Activated CD4-positive, alpha-beta T cell treated with anti-CD3 and anti-CD28 coated beads, Interleukin-2, amount 10 ng/mL, durations not matched to agents 24 days and 14 days (primary cell): ENCODE data around the gene CCL26. TPM values are rescaled to one million over a fixed set of nuclear protein-coding genes. Genes with fewer than 3 reads are reported as not detected.

ENCODE experiments used
- DNase-seq: peaks from one replicate; pipeline ENCODE4 v3.0.0; 2022
- H3K27ac Mint-ChIP-seq: one replicate; pipeline ENCODE4 v1.8.0; 2022; ENCODE audit warnings: mild to moderate bottlenecking, mixed read lengths
- H3K27me3 Mint-ChIP-seq: one replicate; pipeline ENCODE4 v1.8.0; 2022; ENCODE audit warnings: mixed read lengths
- H3K36me3 Mint-ChIP-seq: one replicate; pipeline ENCODE4 v1.8.0; 2022; ENCODE audit warnings: low read depth, mild to moderate bottlenecking, mixed read lengths
- H3K4me1 Mint-ChIP-seq: one replicate; pipeline ENCODE4 v1.8.0; 2021; ENCODE audit warnings: mixed read lengths
- H3K4me3 Mint-ChIP-seq: one replicate; pipeline ENCODE4 v1.8.0; 2022; ENCODE audit warnings: mild to moderate bottlenecking, moderate library complexity, mixed read lengths
- H3K9me3 Mint-ChIP-seq: one replicate; pipeline ENCODE4 v1.8.0; 2021; ENCODE audit warnings: mixed read lengths
- intact Hi-C: fragments of 100-400 bp; cut with micrococcal nuclease; formaldehyde crosslinking; loops from one replicate; pipeline ENCODE4 v1.15.1; 2023
- total RNA-seq: library from RNA; stranded (reverse); gene quantifications from 2 replicates; pipeline ENCODE4 v1.2.3, GENCODE V29; 2022

CCL26 gene
- not detected in 2 replicates for total RNA-seq

DNA sequence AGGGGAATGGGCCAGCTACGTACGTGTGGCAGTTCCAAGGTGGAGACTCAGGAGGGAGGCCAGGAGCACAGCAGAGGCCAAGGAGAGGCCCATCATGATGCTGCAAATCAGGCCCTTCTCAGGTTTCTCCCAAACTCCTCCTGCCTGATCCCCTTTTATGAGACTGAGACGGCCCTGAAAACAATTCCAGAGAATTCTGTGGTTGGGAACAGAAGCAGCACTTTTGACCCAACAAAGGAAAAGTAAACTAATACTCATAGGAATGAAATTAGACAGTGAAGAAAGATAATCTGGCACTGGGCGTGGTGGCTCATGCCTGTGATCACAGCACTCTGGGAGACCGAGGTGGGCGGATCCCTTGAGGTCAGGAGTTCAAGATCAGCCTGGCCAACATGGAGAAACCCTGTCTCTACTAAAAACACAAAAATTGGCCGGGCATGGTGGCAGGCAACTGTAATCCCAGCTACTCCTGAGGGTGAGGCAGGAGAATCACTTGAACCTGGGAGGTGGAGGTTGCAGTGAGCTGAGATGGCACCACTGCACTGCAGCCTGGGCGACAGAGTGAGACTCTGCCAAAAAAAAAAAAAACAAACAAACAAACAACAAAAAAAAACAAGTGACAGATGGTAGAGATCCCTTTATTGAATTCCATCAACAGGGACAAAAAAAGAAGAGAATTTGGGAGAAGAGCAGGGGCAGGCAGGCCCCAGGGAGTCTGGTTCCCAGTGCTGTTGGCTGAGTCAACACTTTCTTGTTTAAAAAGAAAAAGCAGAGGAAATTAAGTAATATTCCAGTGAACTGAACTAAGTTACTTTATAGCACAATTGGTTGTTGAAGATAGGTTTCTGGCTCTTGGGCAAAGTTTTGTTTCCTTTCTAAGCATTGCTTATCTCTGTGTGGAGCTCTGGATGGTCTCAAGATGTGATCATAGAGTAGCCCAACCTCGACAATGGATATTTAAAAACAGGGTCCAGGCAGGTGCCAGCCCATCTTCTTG, at the start of gene CCL26:
TSS of gene CCL26 (minus strand) at position 131 of the 997 bp plus-strand sequence. CDS start at position 96, 35 bp downstream.
- no peak for DNase-seq
- no peak within 1 kb of the TSS for H3K27ac Mint-ChIP-seq
- peaks cover 17% of the 10 kb centered on the region for H3K4me1 Mint-ChIP-seq
- no peaks in the 10 kb centered on the region for H3K9me3 Mint-ChIP-seq
- H3K36me3 Mint-ChIP-seq, result no peaks in the 10 kb centered on the region
- no peak within 1 kb of the TSS for H3K4me3 Mint-ChIP-seq
- intact Hi-C loops, result loop anchor here (10.0 kb wide), 1 partner anchor 248 kb away; no protein-coding TSS in a partner anchor
- no peaks in the 10 kb centered on the region for H3K27me3 Mint-ChIP-seq

GRCh38 chr7:75820688-75821087, 48.7 kb upstream of the CCL26 start:
- H3K27ac Mint-ChIP-seq, result no peak overlapping the region
- H3K4me3 Mint-ChIP-seq, result no peak overlapping the region
- intact Hi-C loops, result no loop called here
- no peaks in the 10 kb centered on the region for H3K36me3 Mint-ChIP-seq
- peaks cover 2% of the 10 kb centered on the region for H3K27me3 Mint-ChIP-seq
- H3K4me1 Mint-ChIP-seq, result peaks cover 2% of the 10 kb centered on the region
- DNase-seq, result no peak
- H3K9me3 Mint-ChIP-seq, result no peaks in the 10 kb centered on the region

- DNase-seq, result no peak
- intact Hi-C loops, result no loop called here
- no peaks in the 10 kb centered on the region for H3K36me3 Mint-ChIP-seq
- H3K4me1 Mint-ChIP-seq, result peaks cover 2% of the 10 kb centered on the region
- H3K9me3 Mint-ChIP-seq, result no peaks in the 10 kb centered on the region
- no peak overlapping the region for H3K4me3 Mint-ChIP-seq
- H3K27ac Mint-ChIP-seq, result no peak overlapping the region
- H3K27me3 Mint-ChIP-seq, result peaks cover 2% of the 10 kb centered on the region
Observed at GRCh38 chr7:75819711-75820110, 47.7 kb upstream of the CCL26 start.

GRCh38 chr7:75818472-75818871, 46.5 kb upstream of the CCL26 start:
- DNase-seq, result no peak
- H3K27ac Mint-ChIP-seq, result no peak overlapping the region
- peaks cover 2% of the 10 kb centered on the region for H3K4me1 Mint-ChIP-seq
- no peaks in the 10 kb centered on the region for H3K36me3 Mint-ChIP-seq
- no peak overlapping the region for H3K4me3 Mint-ChIP-seq
- no peaks in the 10 kb centered on the region for H3K9me3 Mint-ChIP-seq
- intact Hi-C loops, result no loop called here
- H3K27me3 Mint-ChIP-seq, result peaks cover 2% of the 10 kb centered on the region

DNA sequence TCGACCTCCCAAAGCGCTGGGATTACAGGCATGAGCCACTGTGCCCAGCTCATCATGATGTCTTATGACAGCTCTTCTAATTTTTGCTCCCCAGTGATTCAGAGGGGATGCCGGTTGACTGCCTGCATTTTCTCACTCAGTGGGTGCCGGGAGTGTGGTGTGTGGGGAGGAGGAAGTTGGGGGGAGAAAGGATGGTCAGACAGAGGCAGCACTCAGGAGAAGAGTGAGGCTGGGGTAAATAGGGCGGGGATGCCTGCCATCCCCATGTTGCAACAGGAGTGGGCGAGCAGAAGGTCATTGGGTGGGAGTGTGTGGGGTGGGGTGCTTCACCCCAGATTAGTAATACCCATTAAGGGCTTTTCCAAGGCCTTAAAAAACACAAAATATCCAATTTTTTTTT, 45.1 kb upstream of the CCL26 start:
- Mint-ChIP-seq H3K9me3 (no peaks in the 10 kb centered on the region), H3K27me3 (peaks cover 2% of the 10 kb centered on the region), H3K4me3 (no peak overlapping the region), H3K36me3 (no peaks in the 10 kb centered on the region), H3K4me1 (peaks cover 2% of the 10 kb centered on the region), H3K27ac (peak overlapping the region; percentile 64)
- intact Hi-C loops, result no loop called here
- DNase-seq, result no peak

DNA sequence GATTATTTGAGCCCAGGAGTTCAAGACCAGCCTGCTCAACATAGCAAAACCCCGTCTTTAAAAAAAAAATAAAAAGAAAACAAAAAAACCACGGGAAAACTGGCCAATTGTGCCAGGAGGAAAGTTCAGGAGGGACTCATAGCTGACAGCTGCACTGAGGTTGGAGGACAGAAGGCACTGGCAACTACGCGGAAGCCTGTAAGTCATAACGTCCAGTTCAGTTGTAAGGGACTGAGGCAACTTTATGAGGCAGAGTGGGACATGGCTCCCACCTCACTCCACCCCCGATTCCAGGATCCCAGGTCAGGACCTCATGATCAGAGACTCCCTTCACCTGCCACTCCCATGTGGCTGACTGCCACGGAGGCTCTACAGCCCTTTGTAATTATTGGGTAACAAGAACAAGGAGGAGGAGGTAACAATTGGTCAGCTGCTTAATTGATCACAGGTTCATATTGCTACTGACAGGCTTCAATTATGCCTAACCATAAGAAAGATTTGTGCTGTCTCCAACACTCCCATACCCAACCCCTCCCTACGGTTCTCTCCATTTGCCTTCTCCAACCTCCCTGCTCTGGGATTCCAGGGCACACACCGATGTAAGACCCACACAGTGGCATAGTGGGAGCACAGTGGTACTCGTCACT, 43.5 kb upstream of the CCL26 start:
- intact Hi-C loops, result no loop called here
- H3K27me3 Mint-ChIP-seq, result peaks cover 2% of the 10 kb centered on the region
- H3K4me3 Mint-ChIP-seq, result no peak overlapping the region
- DNase-seq, result no peak
- H3K4me1 Mint-ChIP-seq, result peaks cover 2% of the 10 kb centered on the region
- H3K27ac Mint-ChIP-seq, result no peak overlapping the region
- H3K36me3 Mint-ChIP-seq, result no peaks in the 10 kb centered on the region
- no peaks in the 10 kb centered on the region for H3K9me3 Mint-ChIP-seq

- Mint-ChIP-seq H3K4me3 (no peak overlapping the region), H3K27ac (no peak overlapping the region), H3K36me3 (no peaks in the 10 kb centered on the region), H3K9me3 (no peaks in the 10 kb centered on the region), H3K27me3 (peaks cover 2% of the 10 kb centered on the region), H3K4me1 (peaks cover 2% of the 10 kb centered on the region)
- intact Hi-C loops, result no loop called here
- DNase-seq, result no peak
Observed at GRCh38 chr7:75814407-75814947, 42.5 kb upstream of the CCL26 start.

DNA sequence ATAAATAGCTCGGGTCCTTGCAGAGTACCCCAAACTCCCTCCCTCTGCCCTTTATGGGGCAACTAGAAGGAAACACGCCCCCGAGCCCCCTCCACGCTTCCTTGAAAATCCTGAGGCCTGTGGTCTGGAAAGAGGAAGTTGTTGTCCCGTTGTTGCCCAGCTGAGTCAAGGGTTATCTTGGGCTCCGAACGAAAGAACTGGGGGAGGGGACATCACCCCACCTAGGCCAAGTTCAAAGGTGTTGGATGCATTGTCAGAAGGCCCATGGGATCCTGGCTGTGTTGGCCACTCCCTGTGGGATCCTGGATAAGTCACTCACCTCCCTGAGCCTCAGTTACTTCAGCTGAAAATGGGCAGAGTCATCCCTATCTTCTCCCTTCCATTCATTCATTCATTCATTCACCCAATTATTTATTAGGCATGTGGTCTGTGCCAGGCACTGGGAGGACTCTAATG, 41.8 kb upstream of the CCL26 start, which contains the start of gene CCL24:
TSS of gene CCL24 (minus strand) at position 26 of the 456 bp plus-strand sequence. CDS start 91 bp downstream, outside the sequence.
- no peak for DNase-seq
- no peak within 1 kb of the TSS for H3K4me3 Mint-ChIP-seq
- H3K27ac Mint-ChIP-seq, result no peak within 1 kb of the TSS
- H3K9me3 Mint-ChIP-seq, result no peaks in the 10 kb centered on the region
- H3K36me3 Mint-ChIP-seq, result no peaks in the 10 kb centered on the region
- peaks cover 2% of the 10 kb centered on the region for H3K4me1 Mint-ChIP-seq
- intact Hi-C loops, result no loop called here
- peaks cover 2% of the 10 kb centered on the region for H3K27me3 Mint-ChIP-seq

DNA sequence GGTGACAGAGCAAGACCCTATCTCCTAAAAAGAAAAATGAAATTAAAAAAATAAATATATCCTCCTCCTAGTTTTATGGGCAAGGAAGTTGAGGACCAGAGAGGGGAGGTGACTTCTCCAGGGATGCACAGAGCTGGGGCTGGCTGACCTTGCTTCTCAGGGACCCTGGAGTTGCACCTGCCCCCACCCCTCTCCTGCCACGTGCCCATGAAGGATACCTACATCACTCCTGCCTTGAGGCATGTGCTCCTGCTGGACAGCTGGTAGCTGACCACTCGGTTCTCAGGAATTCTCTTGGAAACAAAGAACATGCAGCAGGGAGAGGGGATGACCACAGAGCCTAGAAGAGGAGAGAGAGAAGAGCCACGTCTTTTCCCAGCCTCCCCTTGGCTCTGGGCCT, 41.1 kb upstream of the CCL26 start:
- no peak overlapping the region for H3K4me3 Mint-ChIP-seq
- no peaks in the 10 kb centered on the region for H3K9me3 Mint-ChIP-seq
- peaks cover 2% of the 10 kb centered on the region for H3K27me3 Mint-ChIP-seq
- no peaks in the 10 kb centered on the region for H3K36me3 Mint-ChIP-seq
- H3K4me1 Mint-ChIP-seq, result peaks cover 2% of the 10 kb centered on the region
- DNase-seq, result no peak
- intact Hi-C loops, result no loop called here
- no peak overlapping the region for H3K27ac Mint-ChIP-seq

- H3K36me3 Mint-ChIP-seq, result no peaks in the 10 kb centered on the region
- no peak overlapping the region for H3K4me3 Mint-ChIP-seq
- no peak overlapping the region for H3K27ac Mint-ChIP-seq
- intact Hi-C loops, result no loop called here
- peaks cover 1% of the 10 kb centered on the region for H3K27me3 Mint-ChIP-seq
- no peaks in the 10 kb centered on the region for H3K9me3 Mint-ChIP-seq
- DNase-seq, result no peak
- peaks cover 1% of the 10 kb centered on the region for H3K4me1 Mint-ChIP-seq
Observed at GRCh38 chr7:75811894-75812678, 40.1 kb upstream of the CCL26 start.

GRCh38 chr7:75809396-75809795, 37.4 kb upstream of the CCL26 start:
- H3K27ac Mint-ChIP-seq, result no peak overlapping the region
- H3K36me3 Mint-ChIP-seq, result no peaks in the 10 kb centered on the region
- peaks cover 4% of the 10 kb centered on the region for H3K9me3 Mint-ChIP-seq
- no peak overlapping the region for H3K4me3 Mint-ChIP-seq
- DNase-seq, result no peak
- H3K4me1 Mint-ChIP-seq, result no peaks in the 10 kb centered on the region
- H3K27me3 Mint-ChIP-seq, result no peaks in the 10 kb centered on the region
- intact Hi-C loops, result no loop called here

GRCh38 chr7:75808106-75808505, 36.1 kb upstream of the CCL26 start:
- Mint-ChIP-seq H3K36me3 (no peaks in the 10 kb centered on the region), H3K4me3 (no peak overlapping the region), H3K27me3 (no peaks in the 10 kb centered on the region), H3K27ac (no peak overlapping the region), H3K4me1 (no peaks in the 10 kb centered on the region), H3K9me3 (peaks cover 4% of the 10 kb centered on the region)
- no peak for DNase-seq
- intact Hi-C loops, result no loop called here

- Mint-ChIP-seq H3K4me1 (no peaks in the 10 kb centered on the region), H3K27ac (no peak overlapping the region), H3K4me3 (no peak overlapping the region), H3K36me3 (no peaks in the 10 kb centered on the region), H3K9me3 (peaks cover 4% of the 10 kb centered on the region), H3K27me3 (no peaks in the 10 kb centered on the region)
- intact Hi-C loops, result no loop called here
- no peak for DNase-seq
Observed at GRCh38 chr7:75807452-75807851, 35.4 kb upstream of the CCL26 start.
